ENCODE data around the gene ALG12. TPM values are rescaled to one million over a fixed set of nuclear protein-coding genes. Genes with fewer than 3 reads are reported as not detected.

Gene ALG12
- total RNA-seq, 1 experiment from 2014 or later, result 16.6 TPM

GRCh38 chr22:49896201-49896600 is 22.0 kb downstream of the ALG12 start:
- ChIA-PET CTCF (no interaction called here), POLR2A (no interaction called here), RAD21 (ENCODE audit: low non-redundant PET in 1 of 2, low total read pairs in 2 of 2, uncharacterized antibody in 2 of 2, unreplicated experiment in 2 of 2) (no interaction called here)
- no peak overlapping the region for H3K9ac ChIP-seq (ENCODE audit: low read length)
- peaks cover 0 to 6% of the 10 kb centered on the region in 2 experiments; a peak in 2 of 4 replicates for H3K36me3 ChIP-seq (ENCODE audit: control insufficient read depth in 1 of 2, insufficient read depth in 2 of 2, low read length in 2 of 2)
- H3K4me3 ChIP-seq (replicated peaks in 1 of 2; ENCODE audit: low read depth in 1 of 2, low read length in 2 of 2), result no peak overlapping the region
- DNase-seq (ENCODE audit: low read depth, low spot score) (no peak), ATAC-seq (no peak)
- no peaks in the 10 kb centered on the region for H3K9me3 ChIP-seq (ENCODE audit: control insufficient read depth in 1 of 2, insufficient read depth in 1 of 2, low read depth in 1 of 2, low read length in 2 of 2)
- no peaks in the 10 kb centered on the region for H3K27me3 ChIP-seq (ENCODE audit: insufficient read depth, low read length)
- H4K20me1 ChIP-seq (ENCODE audit: insufficient read depth), result no peaks in the 10 kb centered on the region
- H3K4me1 ChIP-seq (ENCODE audit: control insufficient read depth in 1 of 2, insufficient read depth in 2 of 2, low read length in 2 of 2), result no peaks in the 10 kb centered on the region
- H3K27ac ChIP-seq (ENCODE audit: low read depth, low read length), result no peak overlapping the region
- H3K79me2 ChIP-seq (ENCODE audit: insufficient read depth, low read length), result no peaks in the 10 kb centered on the region
- TF ChIP-seq JUND (IDR thresholded peaks at IDR 0.05) (no peak), EZH2phosphoT487 (IDR thresholded peaks at IDR 0.05; ENCODE audit: borderline replicate concordance) (no peak), SP1 (IDR thresholded peaks at IDR 0.05; ENCODE audit: low read depth) (no peak), SIN3A (IDR thresholded peaks at IDR 0.05; ENCODE audit: low read depth) (no peak), CEBPB (IDR thresholded peaks at IDR 0.05; ENCODE audit: low read depth) (no peak), POLR2A (IDR thresholded peaks at IDR 0.05; ENCODE audit: borderline replicate concordance, extremely low read depth, insufficient read depth, insufficient read length) (no peak), POLR2AphosphoS5 (IDR thresholded peaks at IDR 0.05; ENCODE audit: low read depth, low read length) (no peak), TCF7L2 (IDR thresholded peaks at IDR 0.05; ENCODE audit: borderline replicate concordance, extremely low read depth, insufficient read depth, insufficient read length) (no peak)
- TF ChIP-seq, protein P1, sequence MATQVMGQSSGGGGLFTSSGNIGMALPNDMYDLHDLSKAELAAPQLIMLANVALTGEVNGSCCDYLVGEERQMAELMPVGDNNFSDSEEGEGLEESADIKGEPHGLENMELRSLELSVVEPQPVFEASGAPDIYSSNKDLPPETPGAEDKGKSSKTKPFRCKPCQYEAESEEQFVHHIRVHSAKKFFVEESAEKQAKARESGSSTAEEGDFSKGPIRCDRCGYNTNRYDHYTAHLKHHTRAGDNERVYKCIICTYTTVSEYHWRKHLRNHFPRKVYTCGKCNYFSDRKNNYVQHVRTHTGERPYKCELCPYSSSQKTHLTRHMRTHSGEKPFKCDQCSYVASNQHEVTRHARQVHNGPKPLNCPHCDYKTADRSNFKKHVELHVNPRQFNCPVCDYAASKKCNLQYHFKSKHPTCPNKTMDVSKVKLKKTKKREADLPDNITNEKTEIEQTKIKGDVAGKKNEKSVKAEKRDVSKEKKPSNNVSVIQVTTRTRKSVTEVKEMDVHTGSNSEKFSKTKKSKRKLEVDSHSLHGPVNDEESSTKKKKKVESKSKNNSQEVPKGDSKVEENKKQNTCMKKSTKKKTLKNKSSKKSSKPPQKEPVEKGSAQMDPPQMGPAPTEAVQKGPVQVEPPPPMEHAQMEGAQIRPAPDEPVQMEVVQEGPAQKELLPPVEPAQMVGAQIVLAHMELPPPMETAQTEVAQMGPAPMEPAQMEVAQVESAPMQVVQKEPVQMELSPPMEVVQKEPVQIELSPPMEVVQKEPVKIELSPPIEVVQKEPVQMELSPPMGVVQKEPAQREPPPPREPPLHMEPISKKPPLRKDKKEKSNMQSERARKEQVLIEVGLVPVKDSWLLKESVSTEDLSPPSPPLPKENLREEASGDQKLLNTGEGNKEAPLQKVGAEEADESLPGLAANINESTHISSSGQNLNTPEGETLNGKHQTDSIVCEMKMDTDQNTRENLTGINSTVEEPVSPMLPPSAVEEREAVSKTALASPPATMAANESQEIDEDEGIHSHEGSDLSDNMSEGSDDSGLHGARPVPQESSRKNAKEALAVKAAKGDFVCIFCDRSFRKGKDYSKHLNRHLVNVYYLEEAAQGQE (IDR thresholded peaks at IDR 0.05; ENCODE audit: low read depth), result no peak
- H3K4me2 ChIP-seq (ENCODE audit: low read length), result no peak overlapping the region
- intact Hi-C loops (cut with micrococcal nuclease), result no loop called here
- BruUV-seq (replicated peaks), result no TSS peak
- H3K9me2 ChIP-seq (ENCODE audit: insufficient read depth), result no peaks in the 10 kb centered on the region
- H2AFZ ChIP-seq (ENCODE audit: low read depth, low read length, poor library complexity, severe bottlenecking), result no peak overlapping the region
